Measurements from ENCODE around the gene VPS8.

VPS8 gene

GRCh38 chr3:184770541-184770940 is 41.4 kb upstream of the VPS8 start:
- Histone ChIP-seq H3K4me3 (replicated peaks; ENCODE audit: insufficient read depth, low read length) (no peak overlapping the region), H3K27ac (replicated peaks) (no peak overlapping the region), H3K27me3 (ENCODE audit: insufficient read depth, poor library complexity, severe bottlenecking) (no peaks in the 10 kb centered on the region)
- TF ChIP-seq SPI1 (IDR thresholded peaks at IDR 0.05; ENCODE audit: borderline replicate concordance, low read depth), result no peak
- no peak for DNase-seq (ENCODE audit: low read depth in 1 of 2, low spot score in 1 of 2)

- TF ChIP-seq POLR2AphosphoS5 (IDR thresholded peaks at IDR 0.05; ENCODE audit: low read depth) (no peak), REST (IDR thresholded peaks at IDR 0.05; ENCODE audit: insufficient replicate concordance, low read depth) (no peak), SPI1 (IDR thresholded peaks at IDR 0.05; ENCODE audit: borderline replicate concordance, low read depth) (no peak), GABPA (IDR thresholded peaks at IDR 0.05; ENCODE audit: low read depth) (no peak), CTCF (IDR thresholded peaks at IDR 0.05; ENCODE audit: insufficient read depth, low read length) (no peak)
- no peaks in the 10 kb centered on the region for H3K27me3 ChIP-seq (ENCODE audit: insufficient read depth, poor library complexity, severe bottlenecking)
- H3K27ac ChIP-seq (replicated peaks), result no peak overlapping the region
- DNase-seq (ENCODE audit: low read depth in 1 of 2, low spot score in 1 of 2), result no peak
- no peak overlapping the region for H3K4me3 ChIP-seq (replicated peaks; ENCODE audit: insufficient read depth, low read length)
These were observed 40.5 kb upstream of the VPS8 start for GRCh38 chr3:184771301-184772127.

GRCh38 chr3:184772667-184773272 is 39.2 kb upstream of the VPS8 start:
- no peak for TF ChIP-seq CTCF (IDR thresholded peaks at IDR 0.05; ENCODE audit: insufficient read depth, low read length)
- TF ChIP-seq REST (IDR thresholded peaks at IDR 0.05; ENCODE audit: insufficient replicate concordance, low read depth), result no peak
- no peak for TF ChIP-seq SPI1 (IDR thresholded peaks at IDR 0.05; ENCODE audit: borderline replicate concordance, low read depth)
- no peak for TF ChIP-seq GABPA (IDR thresholded peaks at IDR 0.05; ENCODE audit: low read depth)
- TF ChIP-seq POLR2AphosphoS5 (IDR thresholded peaks at IDR 0.05; ENCODE audit: low read depth), result no peak
- Histone ChIP-seq H3K4me3 (replicated peaks; ENCODE audit: insufficient read depth, low read length) (no peak overlapping the region), H3K27ac (replicated peaks) (no peak overlapping the region), H3K27me3 (ENCODE audit: insufficient read depth, poor library complexity, severe bottlenecking) (no peaks in the 10 kb centered on the region)
- DNase-seq (ENCODE audit: low read depth in 1 of 2, low spot score in 1 of 2), result no peak

GRCh38 chr3:184773283-184774186 is 38.4 kb upstream of the VPS8 start:
- no peak overlapping the region for H3K4me3 ChIP-seq (replicated peaks; ENCODE audit: insufficient read depth, low read length)
- H3K27me3 ChIP-seq (ENCODE audit: insufficient read depth, poor library complexity, severe bottlenecking), result no peaks in the 10 kb centered on the region
- no peak overlapping the region for H3K27ac ChIP-seq (replicated peaks)
- TF ChIP-seq GABPA (IDR thresholded peaks at IDR 0.05; ENCODE audit: low read depth) (no peak), POLR2AphosphoS5 (IDR thresholded peaks at IDR 0.05; ENCODE audit: low read depth) (no peak), CTCF (IDR thresholded peaks at IDR 0.05; ENCODE audit: insufficient read depth, low read length) (no peak), SPI1 (IDR thresholded peaks at IDR 0.05; ENCODE audit: borderline replicate concordance, low read depth) (no peak), REST (IDR thresholded peaks at IDR 0.05; ENCODE audit: insufficient replicate concordance, low read depth) (no peak)
- DNase-seq (ENCODE audit: low read depth in 1 of 2, low spot score in 1 of 2), result no peak
